ENCODE data around the gene CHAT.

The CHAT gene

GRCh38 chr10:49596493-49596809, 17.4 kb upstream of the CHAT start:
- DNase-seq (ENCODE audit: low read depth, low spot score), result no peak
- H3K27ac ChIP-seq, result no peak overlapping the region

GRCh38 chr10:49596836-49597235, 17.0 kb upstream of the CHAT start:
- no peak overlapping the region for H3K27ac ChIP-seq
- DNase-seq (ENCODE audit: low read depth, low spot score), result no peak

- no peak overlapping the region for H3K27ac ChIP-seq
- no peak for DNase-seq (ENCODE audit: low read depth, low spot score)
Observed at GRCh38 chr10:49597426-49598163, 16.2 kb upstream of the CHAT start.

GRCh38 chr10:49598164-49598856, 15.5 kb upstream of the CHAT start:
- H3K27ac ChIP-seq, result no peak overlapping the region

GRCh38 chr10:49598986-49599385, 14.9 kb upstream of the CHAT start:
- H3K27ac ChIP-seq, result no peak overlapping the region
- no peak for DNase-seq (ENCODE audit: low read depth, low spot score)

More at GRCh38 chr10:49598164-49598856, 15.5 kb upstream of the CHAT start:
- DNase-seq (ENCODE audit: low read depth, low spot score), result no peak

- no peak overlapping the region for H3K27ac ChIP-seq
- DNase-seq (ENCODE audit: low read depth, low spot score), result no peak
Observed at GRCh38 chr10:49599546-49599945, 14.3 kb upstream of the CHAT start.

GRCh38 chr10:49600046-49600445, 13.8 kb upstream of the CHAT start:
- H3K27ac ChIP-seq, result no peak overlapping the region
- DNase-seq (ENCODE audit: low read depth, low spot score), result no peak

- H3K27ac ChIP-seq, result peak overlapping the region; percentile 43
- DNase-seq (ENCODE audit: low read depth, low spot score), result no peak
Observed at GRCh38 chr10:49600781-49601400, 12.9 kb upstream of the CHAT start.

GRCh38 chr10:49601857-49602256, 12.0 kb upstream of the CHAT start:
- peak overlapping the region; percentile 43 for H3K27ac ChIP-seq
- peak; percentile 69 for DNase-seq (ENCODE audit: low read depth, low spot score)

GRCh38 chr10:49602380-49603023, 11.3 kb upstream of the CHAT start:
- DNase-seq (ENCODE audit: low read depth, low spot score), result no peak

GRCh38 chr10:49605216-49605938, 8.5 kb upstream of the CHAT start:
- H3K27ac ChIP-seq, result no peak overlapping the region
- peak; percentile 33 for DNase-seq (ENCODE audit: low read depth, low spot score)

More at GRCh38 chr10:49602380-49603023, 11.3 kb upstream of the CHAT start:
- no peak overlapping the region for H3K27ac ChIP-seq

GRCh38 chr10:49605939-49606509, 7.8 kb upstream of the CHAT start:
- H3K27ac ChIP-seq, result no peak overlapping the region
- DNase-seq (ENCODE audit: low read depth, low spot score), result no peak

GRCh38 chr10:49606981-49607535, 6.8 kb upstream of the CHAT start:
- H3K27ac ChIP-seq, result no peak overlapping the region
- DNase-seq (ENCODE audit: low read depth, low spot score), result no peak

- DNase-seq (ENCODE audit: low read depth, low spot score), result no peak
- no peak overlapping the region for H3K27ac ChIP-seq
Observed at GRCh38 chr10:49608166-49609005, 5.5 kb upstream of the CHAT start.

GRCh38 chr10:49609006-49609282, 4.9 kb upstream of the CHAT start:
- no peak for DNase-seq (ENCODE audit: low read depth, low spot score)
- H3K27ac ChIP-seq, result no peak overlapping the region

- no peak overlapping the region for H3K27ac ChIP-seq
Observed at GRCh38 chr10:49609283-49610113, 4.3 kb upstream of the CHAT start.

GRCh38 chr10:49610114-49610457, 3.8 kb upstream of the CHAT start, which contains the start of gene SLC18A3:
Gene SLC18A3, plus strand, starts transcription at chr10:49610310. Its CDS starts 431 bp downstream, at chr10:49610741.
- DNase-seq (ENCODE audit: low read depth, low spot score), result no peak
- H3K27ac ChIP-seq, result no peak within 1 kb of the TSS

More at GRCh38 chr10:49609283-49610113, 4.3 kb upstream of the CHAT start:
- no peak for DNase-seq (ENCODE audit: low read depth, low spot score)
